GM21825 (cell line): ENCODE data around the gene EFCAB7.

Source experiments
- ATAC-seq: cut with Tn5 transposase; IDR thresholded peaks from one replicate; pipeline ENCODE4 v1.9.1; 2021; ENCODE audit warnings: mild to moderate bottlenecking, moderate library complexity; ENCODE audit not compliant: unreplicated experiment

Gene EFCAB7, protein sequence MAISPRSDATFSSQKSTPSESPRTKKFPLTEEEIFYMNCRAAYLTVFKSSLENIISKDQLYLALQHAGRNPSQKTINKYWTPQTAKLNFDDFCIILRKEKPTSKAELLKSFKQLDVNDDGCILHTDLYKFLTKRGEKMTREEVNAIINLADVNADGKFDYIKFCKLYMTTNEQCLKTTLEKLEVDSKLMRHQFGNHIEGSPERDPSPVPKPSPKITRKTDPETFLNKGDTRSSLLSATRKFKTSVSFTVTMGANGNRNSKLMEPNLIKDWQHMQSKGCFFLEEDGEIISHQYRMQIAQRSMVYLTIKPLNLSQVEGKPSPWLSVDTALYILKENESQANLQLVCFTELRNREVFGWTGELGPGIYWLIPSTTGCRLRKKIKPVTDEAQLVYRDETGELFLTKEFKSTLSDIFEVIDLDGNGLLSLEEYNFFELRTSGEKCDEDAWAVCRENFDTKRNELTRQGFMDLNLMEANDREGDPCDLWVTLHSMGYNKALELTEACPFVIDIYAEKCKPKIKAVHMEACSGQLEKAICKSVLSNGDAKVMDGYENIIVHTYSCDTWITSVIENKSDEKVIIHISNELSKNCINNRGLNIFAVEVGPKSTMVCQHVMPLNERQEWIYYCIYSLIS

DNA sequence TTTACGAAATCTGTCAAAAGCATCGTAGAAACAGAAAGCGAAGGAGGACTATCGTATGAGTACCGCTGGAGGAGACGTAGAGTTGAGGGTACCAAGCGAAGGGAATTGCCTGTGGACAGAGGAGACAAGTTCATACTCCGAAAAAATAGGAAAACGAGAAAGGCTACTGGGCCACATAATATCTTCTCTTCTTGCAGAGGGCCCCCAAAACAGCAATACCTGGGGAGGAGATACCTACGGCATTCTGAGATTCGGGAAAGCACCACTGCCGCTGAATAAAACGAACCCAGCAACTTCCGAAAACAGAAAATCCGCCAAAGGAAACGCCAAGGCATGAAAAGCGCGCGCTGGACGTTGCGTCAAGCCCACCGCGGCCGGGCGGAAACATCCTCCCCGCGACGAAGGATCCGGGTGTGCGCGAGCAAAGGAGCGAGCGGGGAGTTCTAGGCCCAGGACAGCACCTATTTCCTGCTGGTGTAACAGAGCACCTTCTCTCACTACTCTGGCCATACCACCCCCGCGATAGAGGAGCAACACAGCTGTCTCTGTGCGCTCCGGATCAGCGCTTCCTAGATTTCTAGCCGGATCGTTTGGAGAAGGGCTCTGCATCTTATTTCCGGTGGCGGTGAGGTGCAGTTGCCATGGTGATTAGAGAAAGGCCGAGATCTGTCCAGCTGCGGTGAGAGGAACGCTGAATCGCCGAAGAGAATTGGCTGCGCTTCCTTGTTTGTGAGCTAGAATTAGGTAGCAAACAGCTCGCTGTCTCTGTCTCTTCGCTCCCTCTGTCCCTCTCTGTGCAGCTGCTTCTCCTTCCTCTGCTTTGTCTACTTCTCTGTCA is at the start of gene EFCAB7, which contains the start of gene ITGB3BP:
TSS of gene EFCAB7 (plus strand) at position 635 of the 838 bp plus-strand sequence. CDS start 2,048 bp downstream, outside the sequence.
TSS of gene ITGB3BP (minus strand) at position 335 of the 838 bp plus-strand sequence. CDS start at position 243, 92 bp downstream.
- ATAC-seq, result peak; percentile 87

DNA sequence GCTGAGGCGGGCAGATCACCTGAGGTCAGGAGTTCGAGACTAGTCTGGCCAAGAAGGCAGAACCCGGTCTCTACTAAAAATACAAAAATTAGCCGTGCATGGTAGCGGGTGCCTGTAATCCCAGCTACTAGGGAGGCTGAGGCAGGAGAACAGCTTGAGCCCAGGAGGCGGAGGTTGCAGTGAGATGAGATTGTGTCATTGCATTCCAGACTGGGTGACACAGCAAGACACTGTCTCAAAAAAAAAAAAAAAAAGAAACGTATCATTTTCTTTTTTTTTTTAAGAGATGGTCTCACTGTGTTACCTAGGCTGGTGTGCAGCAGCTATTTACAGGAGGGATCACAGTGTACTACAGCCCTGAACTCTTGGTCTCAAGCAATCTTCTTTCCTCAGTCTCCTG is 47.6 kb upstream of the EFCAB7 start:
- no peak for ATAC-seq

DNA sequence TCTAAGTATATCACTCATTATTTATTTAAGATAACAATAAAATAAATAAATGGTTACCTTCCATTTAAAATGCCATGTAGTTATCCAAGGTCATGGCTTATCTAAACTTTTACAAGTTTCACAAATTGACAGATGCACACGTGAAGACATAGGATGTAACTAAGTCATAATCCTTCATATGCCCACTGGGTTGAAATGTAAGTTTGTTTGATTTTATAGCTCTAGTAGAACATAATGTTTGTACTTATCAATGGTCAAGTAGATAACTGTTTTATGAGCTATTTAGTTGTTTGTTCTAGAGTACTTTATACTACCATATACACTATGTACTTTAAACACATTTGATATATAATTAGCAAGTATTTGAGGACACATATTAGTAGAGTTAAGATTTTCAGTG is 43.3 kb upstream of the EFCAB7 start:
- ATAC-seq, result no peak

DNA sequence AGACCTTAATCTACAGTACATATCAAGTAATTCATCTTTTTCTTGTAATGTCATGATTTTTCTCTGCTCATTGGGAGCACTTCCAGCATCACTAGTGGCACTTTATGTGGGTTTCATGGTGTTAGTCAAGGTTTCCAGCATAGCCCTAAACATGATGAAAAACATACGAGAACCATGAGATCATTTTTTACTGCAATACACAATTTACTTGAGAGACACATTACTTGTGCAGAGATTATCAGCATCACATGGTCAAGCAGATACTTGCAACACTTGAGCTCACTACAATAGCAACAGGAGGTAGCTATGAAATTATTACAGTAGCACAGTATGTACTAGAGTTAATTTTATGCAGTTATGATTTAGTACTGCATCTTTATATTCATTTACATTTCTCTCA is 36.7 kb upstream of the EFCAB7 start:
- no peak for ATAC-seq

DNA sequence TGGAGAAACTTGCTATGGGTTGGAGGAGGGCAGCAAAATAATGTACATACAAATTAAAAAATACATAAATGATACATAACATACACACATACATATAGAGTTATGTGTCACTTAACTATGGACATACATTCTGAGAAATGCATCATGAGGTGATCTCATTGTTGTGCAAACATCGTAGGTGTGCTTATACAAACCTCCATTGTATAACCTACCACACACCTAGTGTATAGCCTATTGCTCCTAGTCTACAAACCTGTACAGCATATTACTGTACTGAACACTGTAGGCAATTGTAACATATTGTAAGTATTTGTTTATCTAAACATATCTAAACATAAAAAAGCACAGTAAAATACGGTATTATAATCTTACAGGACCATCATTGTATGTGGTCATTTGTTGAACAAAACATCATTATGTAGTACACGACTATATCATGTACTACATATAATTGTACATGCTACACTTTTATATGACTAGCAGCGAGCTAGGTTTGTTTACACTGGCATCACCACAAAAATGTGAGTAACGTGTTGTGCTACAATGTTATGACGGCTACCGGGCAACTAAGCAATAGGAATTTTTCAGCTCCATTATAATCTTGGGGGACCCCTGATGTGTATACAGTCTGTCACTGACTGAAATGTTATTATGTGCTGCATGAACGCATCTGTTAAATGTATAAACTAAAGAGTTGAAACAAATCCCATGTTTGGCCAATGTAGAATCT is 35.8 kb upstream of the EFCAB7 start:
- no peak for ATAC-seq

DNA sequence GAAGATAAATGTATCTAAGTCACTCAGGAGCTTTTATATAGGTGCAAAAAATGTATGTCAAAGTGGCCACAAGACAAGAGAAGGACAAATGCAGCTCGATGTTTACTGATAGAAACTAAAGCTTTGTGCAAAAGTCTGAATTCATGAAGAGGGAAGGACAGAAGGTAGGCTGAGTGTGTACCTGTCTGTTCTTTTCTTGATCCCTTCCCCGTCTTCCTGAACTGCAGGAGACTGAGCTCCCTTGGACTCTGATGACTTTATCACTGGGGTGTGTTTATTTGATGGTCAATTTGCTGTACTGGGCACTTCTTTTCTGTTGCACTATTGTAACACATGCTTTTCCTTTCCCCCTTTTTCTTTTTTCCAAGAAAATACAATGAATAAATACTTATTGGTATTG is 25.7 kb upstream of the EFCAB7 start:
- no peak for ATAC-seq

DNA sequence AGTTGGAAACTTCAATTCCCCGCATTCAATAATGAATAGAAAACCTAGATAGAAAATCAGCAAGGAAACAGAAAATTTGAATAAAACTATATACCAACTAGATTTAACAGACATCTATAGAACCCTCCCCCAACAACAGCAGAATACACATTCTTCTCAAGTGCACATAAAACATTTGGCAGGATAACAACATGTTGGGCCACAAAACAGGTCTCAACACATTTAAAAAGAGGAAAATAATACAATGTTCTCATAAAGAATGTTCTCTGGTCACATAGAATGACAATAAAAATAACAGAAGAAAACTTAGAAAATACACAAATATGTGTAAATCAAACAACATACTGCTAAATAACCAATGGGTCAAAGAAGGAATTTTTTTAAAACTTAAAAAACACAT is 25.2 kb upstream of the EFCAB7 start:
- ATAC-seq, result no peak

DNA sequence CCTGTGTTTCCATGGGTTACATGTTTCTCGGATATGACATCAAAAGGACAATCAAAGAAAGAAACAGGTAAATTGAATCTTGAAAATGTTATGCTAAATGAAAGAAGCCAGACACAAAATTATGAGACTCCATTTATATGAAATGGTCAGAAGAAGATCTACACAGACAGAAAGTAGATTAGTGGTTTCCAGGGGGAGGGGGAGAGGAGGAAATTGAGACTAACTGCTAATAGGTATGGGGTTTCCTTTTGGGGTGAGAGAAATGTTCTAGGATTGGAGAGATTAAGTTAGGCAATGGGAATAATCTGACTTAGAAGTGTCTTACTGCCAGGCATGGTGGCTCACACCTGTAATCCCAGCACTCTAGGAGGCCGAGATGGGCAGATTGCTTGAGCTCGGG is 22.1 kb upstream of the EFCAB7 start:
- ATAC-seq, result no peak

DNA sequence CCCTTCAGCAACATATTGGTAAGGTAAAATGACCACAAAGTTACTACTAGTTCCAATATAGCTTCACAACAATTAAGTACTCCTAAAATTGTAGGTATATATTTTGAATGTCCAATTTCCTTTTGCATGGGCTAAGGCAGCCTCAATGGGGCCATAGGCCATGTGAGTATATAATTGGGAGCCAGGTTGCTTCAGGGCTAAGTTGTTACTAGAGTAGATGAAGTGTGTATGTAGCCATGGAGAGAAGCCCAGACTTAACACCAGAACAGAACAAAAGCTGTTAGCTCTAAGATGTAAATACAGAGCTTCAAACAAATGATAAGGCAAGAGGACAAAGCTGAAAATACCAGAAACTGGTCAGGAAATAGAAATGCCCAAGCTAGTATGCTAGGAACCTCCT is 16.5 kb upstream of the EFCAB7 start:
- ATAC-seq, result no peak

DNA sequence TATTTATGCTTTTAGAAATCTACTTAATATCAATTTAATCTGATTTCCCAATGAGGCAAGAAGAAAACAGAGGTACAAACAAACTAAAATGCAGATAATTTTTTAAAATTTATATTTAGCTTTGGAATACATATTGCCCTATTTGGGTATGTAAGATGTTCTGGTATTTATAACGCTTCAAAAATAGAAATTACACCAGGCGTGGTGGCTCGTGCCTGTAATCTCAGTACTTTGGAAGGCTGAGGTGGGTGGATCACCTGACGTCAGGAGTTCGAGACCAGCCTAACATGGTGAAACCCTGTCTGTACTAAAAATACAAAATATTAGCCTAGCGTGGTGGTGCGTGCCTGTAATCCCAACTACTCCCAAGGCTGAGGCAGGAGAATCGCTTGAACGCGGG is 13.6 kb upstream of the EFCAB7 start:
- no peak for ATAC-seq

DNA sequence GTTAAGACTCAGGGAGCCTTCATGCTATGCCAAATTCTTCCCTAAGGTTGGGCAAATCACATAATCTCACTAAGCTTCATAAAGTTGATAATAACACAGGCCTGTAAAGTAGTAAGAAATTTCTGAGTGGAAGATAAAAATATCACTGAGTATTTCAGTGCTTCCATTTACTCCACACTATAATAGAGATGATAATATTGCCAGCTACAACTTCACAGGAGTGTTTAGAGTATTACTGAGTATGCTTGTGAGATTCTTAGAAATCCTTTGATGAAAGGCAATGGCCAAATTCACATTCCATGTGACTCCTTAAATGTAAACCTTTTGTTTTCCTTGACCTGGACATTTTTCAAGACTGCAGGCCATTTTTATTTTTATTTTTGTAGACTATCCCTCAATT is 10.7 kb upstream of the EFCAB7 start:
- no peak for ATAC-seq

DNA sequence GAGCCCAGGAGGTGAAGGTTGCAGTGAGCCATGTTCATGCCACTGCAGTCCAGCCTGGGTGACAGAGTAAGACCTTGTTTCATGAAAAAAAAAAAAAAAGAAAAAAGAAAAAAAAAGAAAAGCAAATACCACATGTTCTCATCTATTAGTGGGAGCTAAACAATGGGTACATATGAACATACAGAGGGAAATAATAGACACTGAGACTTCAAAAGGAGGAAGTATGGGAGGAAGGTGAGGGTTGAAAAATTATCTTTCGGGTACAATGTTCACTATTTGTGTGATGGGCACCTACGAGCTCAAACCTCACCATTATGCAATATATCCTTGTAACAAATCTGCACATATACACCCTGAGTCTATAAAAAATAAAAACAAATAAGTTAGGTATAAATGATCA is 6.7 kb upstream of the EFCAB7 start:
- no peak for ATAC-seq

DNA sequence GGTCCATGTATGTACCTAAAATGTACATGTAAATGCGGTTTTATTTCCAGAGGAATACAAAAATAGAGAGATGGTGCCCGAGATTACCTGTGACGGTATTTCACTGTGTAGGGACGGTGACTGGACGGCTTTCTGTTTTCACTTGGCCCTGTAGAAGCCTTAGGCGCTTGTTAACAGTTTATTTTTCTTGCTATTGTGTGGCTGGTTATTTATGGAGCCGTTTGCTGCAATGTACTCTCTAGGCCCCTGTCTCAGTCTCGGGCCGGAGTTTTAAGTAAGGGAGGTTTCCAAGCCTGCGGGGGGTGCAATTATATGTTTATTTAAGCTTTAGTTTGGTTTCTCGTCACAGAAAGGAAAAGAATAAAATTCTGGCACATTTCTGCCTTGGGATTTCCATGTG is 413 bp downstream of the EFCAB7 start:
- peak; percentile 12 for ATAC-seq

DNA sequence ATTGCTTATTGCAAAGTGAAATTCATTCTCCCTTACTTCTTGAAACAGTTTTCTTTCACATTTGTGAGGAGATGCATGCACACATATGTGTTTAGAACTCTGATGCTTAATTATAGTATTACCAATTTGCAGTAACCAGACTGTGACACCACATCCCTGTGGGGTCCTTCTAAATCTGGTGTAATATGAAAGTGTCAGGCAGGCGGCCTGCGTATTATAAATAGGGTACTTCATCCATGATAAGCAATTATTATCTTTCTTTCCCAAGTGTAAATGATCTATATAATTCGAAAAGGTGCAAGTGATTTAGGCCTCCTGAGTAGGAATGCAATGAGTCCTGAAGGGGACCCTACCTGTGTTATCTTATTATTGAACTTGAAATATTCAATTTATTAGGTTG is 876 bp downstream of the EFCAB7 start:
- no peak for ATAC-seq

DNA sequence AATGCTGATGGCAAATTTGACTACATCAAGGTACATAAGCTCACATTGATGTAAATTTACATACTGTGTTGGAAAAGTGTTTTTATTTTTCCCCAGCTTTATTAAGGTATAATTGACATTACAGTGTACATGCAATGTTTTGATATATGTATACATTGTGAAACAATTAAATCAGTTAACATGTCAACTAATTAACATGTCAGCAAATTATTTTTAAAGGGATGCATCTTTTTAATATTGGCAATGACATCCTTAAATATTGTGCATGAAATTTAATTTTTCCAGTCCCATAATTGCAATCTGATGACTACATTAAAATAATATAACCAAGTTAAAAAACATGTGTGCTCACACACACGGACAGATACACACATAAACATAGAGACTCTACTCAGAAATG is 9.4 kb downstream of the EFCAB7 start:
- no peak for ATAC-seq

DNA sequence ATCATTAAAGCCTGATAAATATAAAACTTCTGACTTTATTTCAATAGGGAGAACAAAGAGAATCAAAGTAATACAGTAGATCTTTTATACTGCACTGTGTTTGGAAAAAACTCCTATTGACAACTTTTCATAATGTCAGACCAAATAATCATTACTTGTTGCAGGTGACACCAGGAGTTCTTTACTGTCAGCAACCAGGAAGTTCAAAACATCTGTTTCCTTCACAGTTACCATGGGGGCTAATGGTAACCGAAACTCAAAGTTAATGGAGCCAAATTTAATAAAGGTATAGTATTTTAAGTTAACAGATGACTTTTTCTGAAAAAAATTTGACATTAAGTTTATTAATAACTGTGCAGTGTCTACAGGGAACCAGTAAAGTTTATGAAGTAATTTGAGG is 10.6 kb downstream of the EFCAB7 start:
- no peak for ATAC-seq

DNA sequence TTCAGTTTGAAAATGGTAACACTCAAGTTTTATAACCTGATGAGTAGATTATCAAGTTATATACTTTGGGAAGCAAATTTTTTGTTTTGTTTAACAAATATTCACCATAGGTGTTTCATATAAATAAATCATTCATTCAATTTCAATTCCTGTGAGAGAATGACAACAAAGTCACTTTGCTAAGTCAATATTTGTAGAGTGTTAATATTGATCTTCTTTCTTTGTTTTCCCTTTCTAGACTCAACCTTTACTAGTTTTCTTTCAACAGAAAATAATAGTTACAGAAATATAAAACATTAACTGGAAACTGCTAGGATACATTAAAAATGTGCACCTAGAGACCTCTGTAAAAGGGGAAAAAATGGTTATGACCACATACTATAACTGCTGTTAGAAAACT is 11.1 kb downstream of the EFCAB7 start:
- no peak for ATAC-seq

DNA sequence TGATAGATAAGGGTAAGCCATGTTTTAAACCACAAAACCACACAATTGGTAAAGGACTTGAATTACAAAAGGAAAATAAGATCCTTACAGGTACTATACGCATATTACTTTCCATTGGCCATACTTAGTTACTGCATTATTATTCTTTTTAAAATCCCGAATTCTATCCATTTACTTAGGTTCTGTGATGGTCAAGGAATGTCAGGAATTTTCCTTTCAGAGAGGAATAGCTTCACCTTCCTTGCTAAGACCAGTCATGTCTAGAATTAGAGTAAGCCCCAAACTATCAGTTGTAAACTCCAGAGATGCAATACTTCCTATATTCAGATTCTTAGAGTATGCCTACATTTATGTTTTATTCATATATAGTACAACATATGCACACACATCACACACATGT is 13.7 kb downstream of the EFCAB7 start:
- ATAC-seq, result no peak

DNA sequence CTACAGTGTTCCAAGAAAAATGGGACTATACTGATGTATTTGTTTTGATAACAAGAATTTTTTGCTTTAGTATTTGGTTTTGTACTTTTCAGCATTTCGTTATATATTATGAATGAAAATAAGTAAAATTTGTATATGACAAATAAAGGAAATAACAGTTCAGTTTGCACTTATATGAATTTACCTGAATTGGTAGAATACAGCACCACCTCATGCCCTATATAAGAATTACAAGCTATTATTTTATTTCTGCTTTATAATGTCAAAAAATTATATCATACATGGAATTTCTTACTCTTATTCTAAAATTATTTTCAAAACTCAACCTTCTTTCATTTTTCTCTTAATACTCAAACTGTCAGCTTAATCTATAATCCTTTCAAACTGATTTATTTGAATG is 14.6 kb downstream of the EFCAB7 start:
- no peak for ATAC-seq

DNA sequence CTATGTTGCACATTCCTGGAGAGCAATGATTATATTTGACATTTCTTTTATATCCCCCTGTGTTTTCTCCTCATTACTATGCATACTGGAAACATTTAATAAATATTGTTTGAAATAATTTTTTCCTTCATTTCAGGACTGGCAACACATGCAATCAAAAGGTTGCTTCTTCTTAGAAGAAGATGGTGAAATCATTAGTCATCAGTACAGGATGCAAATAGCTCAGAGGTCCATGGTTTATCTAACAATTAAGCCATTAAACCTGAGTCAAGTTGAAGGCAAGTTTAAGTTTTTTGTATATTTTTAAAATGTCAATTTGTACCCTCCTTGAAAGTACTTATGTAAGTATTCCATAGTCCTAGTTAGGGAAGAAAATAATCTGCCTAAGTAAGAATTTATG is 22.5 kb downstream of the EFCAB7 start:
- ATAC-seq, result no peak
